HG03139 (cell line): ENCODE results near the gene DCP1B.

ENCODE experiments used
- ATAC-seq: cut with Tn5 transposase; IDR thresholded peaks from one replicate; pipeline ENCODE4 v1.9.1; 2021; ENCODE audit not compliant: unreplicated experiment

The DCP1B gene

DNA sequence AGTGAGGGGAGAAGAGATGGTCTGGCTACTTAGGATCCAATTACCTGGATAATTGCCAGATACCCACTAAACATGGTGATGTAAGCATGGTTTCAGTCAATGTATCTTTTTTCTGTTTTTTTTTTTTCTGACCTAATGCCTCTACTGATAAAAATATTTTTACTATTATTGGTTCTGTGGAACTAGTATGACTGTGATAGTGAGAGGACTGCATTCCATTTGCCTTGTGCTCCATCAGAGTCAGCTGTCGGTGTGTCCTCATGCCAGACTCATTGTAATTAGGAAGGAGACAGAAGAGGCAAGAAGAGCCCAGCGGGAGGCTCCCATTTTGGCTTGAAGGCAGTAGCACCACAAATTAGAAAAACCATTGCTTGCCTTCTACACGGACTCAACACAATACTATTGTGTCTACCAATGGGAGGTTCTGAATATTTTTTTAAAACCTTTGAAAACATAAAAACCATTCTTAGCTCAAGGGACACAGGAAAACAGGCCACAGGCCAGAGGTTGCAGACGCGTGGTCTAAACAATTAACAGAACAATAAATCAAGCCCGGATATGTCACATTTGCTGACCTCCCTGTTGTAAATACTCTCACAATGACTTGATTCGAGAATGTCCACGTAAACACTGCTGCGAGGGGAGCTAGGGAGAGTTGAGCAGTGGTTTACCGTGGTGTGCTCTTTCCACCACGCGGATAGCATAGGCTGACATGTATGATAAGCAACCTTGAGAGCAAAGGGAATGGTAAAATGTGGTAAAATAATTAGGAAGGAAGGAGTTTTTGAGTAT lies 13.5 kb upstream of the DCP1B start:
- no peak for ATAC-seq

DNA sequence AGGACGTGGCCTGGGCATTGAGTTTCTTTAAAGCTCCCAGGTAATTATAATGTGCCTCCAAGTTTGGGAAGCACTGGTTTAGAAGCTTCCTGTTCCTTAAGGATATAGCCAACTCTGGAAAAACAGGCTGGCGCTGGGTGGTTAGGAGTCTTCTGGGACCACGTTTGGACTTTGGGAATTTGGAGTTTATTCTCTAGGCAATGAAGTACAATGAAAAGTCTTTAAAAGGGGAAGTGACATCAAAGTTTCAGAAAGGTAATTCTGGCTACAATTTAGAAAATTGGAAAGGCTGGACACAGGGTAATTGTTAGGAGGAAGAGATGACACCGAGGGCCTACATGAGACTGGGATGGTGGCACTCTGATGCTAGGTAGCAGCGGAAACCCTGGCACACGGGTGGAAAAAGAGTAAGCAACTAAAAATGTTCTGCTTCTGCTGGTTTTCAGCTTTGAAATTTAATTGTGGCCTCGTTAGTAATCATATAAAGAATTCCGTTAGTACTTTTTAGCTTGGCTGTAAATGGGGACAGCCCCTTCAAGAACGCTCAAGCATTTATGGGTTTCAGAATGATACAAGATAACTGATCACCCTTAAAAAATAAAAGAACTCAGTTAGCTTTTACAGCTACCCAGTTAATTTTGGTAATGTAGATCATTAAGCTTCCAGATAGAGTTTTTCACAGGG lies 12.7 kb upstream of the DCP1B start:
- no peak for ATAC-seq

DNA sequence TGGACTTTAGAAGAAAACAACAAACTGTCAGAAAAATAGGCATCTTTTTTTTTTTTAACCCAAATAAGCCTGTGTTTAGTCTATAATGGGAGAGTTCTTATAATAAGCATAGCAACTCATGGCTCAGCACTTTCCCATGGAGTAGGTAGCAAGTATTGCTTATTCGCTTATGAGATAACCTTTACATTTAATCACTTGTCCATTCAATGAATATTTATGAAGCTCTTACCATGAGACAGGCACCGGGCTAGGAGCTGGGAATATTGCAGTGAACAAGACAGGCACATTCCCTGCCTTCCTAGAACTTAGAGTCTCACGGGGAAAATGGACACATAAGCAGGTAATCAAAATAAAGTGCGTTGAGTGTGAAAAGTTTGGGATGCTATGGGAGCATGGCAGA lies 10.0 kb upstream of the DCP1B start:
- no peak for ATAC-seq

DNA sequence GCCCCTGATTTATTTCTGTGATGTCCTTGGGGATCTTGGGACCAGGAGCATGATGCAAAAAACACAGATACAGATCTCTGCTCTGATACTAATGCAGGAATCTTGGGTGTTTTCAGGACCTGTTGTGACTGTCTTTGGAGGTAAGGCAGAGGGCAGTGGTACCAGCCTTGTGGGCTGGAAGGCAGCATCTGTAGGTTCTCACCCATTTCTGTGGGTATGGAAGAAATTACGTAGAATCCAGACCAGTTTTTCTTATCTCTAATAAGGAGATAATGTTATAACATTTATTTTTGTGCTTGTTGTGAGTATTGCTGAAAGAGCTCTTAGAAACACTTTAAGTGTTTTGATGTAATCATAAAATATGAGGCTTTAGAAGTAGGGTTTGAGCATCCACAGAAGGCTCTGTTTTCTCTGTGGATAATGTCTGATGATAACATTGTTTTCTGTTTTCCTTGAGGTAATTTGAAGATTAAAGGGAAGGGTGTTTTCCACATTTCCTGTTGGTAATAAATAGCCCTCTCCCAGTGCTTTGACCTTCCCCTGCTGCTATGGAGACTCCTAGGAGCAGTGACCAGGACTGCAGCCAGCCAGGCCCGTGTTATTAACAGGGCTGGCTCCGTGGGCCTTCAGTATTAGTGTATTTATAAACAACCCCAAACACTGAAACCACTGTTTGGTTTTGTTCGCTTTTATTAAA lies 9.4 kb upstream of the DCP1B start:
- no peak for ATAC-seq

DNA sequence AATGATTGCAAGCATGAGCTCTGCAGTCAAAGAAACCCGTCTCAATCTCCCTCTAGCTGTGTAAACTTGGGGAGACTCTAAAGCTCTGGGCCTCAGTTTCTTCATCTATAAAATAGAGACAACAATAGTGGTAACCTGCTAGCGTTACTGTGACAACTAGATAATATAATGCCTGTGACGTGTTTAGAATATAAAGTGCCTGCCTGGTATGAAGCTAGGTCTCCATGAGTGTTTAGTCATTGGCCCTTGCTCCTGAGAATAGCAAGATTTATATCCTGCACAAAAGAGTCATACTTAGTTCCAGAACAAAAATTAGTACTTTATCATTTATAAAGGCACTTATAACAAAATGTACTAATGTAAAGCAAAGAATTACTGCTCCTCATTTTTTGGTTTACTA lies 8.8 kb upstream of the DCP1B start:
- ATAC-seq, result no peak

DNA sequence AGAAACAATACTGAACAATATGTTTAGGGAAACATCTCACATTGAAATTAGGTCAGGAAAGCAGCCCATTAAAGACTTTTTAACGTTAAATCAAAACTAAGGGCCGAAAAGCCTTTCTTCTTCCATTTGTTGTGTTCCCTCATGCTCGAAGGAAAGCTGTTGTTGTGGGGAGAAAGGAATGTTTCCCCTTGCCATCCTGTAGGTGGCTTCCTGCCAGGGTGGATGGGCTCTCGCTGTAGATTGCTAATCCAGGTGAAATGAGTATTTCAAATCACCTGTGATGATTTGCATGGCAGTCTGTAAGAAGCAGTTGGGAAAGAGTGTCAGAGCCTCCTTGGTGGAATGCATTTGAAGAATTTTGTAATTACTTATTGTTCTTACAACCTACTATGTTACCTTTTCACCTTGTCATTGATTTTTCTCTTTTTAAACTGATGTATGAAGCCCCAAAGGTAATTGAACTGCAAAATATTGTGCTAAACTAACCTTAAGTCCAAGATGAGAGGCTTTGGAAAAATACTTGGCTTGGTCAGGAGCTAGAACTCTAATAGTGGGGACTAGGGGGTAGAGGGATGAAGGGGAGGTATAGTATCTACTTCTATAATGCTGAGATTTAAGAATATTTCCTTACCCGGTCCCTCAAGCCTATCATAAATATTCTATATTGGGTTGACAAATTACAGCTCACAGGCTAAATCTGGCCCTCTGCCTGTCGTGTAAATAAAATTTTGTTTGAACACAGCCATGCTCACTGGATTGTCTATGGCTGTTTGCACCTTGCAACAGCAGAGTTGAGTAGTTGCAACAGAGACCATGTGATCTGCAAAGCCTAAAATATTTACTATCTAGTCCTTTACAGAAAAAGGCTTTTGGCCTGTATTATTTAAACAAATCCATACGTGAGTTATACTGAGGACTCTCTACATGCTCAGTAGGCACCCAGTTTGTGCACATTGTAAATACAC lies 7.7 kb upstream of the DCP1B start:
- ATAC-seq, result no peak

DNA sequence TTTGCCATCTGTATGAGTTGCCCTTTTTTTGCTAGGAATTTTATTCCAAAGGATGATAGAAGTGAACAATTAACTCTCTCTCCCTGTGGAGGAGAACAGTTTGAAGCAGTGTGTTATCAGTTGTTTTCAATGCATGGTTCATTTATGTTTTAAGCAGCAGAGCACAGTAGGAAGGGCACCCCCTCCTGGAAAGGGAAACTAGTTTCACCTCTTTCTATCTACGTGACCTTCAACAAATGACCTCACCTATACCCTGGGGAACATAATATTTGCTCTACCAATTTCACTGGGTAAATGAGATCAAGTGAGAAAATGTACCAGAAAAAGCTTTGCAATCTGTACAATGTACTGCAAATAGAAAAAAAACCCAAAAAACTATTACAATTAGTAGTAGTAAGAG lies 5.4 kb upstream of the DCP1B start:
- no peak for ATAC-seq

DNA sequence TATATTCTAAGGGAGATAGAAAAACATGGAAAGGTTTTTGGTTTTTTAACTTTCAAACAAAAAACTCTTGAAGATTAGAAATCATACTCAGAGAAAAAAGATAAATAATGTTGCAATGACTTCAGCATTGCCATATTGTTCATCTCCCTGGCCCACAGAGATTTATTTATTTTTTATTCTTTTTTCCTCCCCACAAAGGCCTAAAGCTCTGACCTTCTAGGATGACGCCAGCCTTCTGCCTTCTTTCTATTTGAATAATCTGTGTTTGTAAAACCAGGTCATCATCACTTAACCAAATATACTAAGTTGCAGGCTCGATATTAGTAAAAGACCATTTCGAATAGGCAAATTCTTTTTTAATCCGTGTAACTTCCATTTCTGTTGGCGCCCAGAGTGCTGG lies 4.4 kb upstream of the DCP1B start:
- ATAC-seq, result no peak

DNA sequence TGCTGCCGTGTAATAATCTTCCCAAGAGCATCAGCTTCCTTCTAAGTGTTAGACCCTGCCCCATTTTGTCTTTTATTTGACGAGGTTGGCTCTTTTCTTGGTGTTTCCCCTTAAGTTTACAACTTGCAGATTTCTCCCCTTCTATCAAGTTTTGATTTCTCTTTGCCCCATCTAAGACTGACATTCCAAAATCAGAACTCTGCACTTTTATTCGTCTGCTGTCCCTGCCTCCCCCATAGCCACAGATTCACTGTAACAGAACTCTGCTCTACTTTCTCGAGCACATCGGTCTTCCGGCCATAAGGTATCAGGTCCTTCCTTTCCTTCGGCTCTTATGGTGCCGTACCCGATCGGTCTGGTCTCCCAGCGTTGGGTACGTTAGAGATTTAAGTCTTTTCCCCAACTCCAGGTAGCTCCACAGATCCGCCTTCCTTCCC lies 563 bp downstream of the DCP1B start:
- ATAC-seq, result no peak

DNA sequence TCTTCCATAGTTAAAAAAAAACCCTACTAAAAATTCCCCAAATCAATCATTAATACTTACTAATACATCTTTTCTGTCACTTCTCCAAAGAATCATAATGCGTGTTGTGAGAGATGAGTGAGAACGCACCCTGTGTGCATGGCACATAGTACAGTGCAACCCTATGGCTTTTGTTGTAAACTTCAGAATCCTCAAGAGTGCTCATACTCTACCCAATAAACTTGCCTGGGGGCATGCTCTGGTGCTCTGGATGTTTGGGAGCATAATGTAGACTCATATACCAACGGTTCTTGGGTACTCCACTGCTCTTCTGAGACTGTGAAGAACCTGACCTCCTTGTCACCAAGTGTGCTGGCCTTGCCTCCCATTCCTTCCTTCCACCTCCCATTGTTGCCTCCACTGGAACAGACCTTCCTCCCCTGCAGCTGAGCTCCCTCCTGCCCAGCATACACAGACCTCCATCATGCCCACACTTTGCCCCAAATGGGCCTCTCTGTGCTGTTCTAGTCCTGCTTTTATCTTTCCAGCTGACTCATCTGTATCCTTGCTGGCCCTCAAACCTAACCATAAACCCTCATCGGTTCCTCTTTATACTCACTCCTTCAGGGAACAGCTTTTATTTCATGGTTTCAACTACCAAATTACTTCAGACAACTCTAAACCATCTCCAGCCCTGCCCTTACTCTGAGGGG lies 8.9 kb downstream of the DCP1B start:
- no peak for ATAC-seq

DNA sequence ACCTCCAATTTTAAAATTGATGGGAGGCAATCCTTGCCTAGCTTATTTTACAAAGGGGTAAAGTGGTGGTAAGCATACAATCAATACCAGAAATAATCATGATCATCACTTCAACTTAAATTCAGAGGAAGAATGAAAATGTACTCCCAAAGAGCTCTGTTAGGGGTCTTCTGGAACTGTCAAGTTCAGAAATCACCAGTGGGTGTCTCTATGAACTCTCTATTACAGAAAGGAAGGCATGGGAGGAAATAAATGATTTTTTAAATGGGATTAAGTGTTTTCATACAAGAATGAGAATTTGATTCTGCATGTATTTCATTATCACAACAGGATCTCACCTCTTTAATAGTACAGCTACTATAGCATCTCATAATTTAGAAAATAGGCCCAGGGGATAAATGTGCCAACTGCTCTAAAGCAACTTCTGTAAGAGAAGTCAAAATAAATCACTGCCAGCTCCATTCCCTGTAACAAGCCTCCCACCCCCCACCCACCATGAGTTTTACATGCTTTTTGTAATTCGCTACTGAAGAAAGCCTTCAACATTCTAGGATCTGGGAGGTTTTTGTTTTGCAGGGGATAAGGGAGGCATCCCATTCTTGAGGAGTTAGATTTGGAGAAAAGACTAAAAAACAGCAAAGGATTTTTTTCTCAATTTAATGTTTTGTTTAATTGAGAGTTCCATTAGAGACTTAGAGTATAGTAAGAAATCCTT lies 9.7 kb downstream of the DCP1B start:
- no peak for ATAC-seq

DNA sequence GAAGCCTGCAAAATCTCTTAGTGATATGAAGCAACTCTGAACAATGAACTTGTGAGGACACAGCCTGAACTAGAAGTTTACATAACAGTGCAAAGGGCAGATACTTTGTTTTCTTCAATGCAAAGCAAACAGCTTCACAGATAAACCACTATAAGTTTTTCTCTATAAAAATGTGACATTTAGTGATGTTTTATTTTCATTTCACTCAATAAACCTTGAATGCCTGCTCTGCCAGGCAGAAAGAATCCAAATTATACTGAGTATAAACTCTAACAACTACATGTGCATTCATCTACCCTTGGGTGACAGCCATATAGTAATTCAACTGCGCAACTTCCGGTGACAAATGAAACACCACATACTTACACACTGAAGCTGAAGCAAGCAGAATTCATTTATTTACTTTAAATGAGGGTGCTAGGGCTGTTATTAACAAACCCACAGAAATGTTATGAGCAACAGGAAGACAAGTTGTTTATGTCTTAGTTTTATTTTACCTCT lies 10.3 kb downstream of the DCP1B start:
- ATAC-seq, result no peak

DNA sequence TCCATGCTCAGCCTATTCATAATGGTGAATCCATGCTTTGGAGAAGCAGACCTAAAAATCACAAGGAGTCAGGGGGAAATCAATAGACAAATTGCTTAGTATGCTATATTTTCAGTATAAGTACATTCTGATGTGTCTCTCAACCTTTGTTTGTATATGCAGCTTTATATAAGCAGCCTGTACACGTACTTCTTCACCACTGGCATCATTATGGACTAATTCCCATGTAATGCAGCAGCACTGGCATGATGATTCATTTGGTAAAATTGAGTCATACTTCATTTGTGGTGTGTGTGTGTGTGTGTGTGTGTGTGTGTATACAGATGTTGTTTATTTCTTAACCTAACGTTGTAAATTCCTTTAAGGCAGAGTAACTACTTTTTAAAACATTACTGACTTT lies 10.9 kb downstream of the DCP1B start:
- ATAC-seq, result no peak

DNA sequence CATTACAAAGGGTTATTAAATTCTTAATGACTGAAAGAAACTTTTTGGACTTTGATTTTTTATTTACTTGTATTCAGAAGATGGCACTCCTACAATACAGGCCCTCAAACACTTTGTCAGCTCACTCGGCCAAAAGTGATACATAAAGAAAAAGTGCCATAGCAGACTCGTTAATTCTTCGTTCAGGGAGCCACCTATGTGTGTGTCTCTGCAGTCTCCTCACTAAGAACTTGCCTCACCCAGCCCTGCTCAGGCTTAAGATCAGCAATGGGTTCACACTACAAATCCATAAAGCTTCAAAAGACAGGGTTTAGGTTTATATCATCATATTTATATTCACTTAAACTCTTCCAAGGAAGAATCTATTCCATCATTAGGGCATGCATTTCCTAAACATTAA lies 11.5 kb downstream of the DCP1B start:
- no peak for ATAC-seq

DNA sequence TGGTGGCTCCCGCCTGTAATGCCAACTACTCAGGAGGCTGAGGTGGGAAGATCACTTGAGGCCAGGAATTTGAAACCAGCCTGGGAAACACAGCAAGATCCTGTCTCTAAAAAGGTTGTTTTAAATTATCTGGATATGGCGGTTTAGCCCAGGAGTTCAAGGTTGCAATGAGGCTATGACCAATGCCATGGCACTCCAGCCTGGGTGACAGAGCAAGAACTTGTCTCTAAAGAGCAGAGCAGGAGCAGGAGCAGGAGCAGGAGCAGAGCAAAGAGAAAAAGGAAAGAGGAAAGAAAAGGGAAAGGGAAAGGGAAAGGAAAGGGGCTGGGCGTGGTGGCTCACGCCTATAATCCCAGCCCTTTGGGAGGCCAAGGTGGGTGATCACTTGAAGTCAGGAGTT lies 15.1 kb downstream of the DCP1B start:
- no peak for ATAC-seq

DNA sequence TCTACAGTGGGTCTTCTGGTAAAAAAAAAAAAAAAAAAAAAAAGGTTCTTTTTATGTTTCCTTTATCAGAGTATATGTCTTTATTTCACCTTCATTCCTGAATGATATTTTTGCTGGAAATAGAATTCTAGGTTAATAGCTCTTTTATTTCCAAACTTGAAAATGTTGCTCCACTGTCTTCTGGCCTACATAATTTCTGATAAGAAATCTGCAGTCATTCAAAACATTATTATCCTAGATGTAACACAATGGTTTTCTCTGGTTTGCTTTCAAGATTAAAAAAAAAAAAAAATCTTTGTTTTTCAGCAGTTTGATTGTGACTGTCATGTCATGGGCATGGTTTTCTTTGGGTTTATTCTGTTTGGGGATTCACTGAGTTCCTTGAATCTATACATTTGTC lies 19.5 kb downstream of the DCP1B start:
- no peak for ATAC-seq

DNA sequence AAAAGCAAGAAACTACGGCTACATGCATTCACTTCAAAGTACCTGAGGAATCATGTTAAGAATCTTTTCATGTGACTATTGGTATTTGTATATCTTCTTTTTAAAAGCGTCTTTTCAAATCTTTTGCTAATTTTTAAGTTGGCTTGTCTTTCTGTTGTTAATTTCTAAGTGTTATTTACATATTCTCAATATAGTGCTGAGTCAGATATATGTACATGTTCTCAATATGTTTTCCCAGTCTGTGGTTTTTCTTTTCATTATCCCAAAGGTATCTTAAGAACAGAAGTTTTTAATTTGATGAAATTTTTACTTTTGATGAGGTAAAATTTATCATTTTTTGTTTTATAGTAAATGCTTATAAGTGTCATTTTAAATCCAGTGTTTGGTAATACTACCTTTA lies 24.0 kb downstream of the DCP1B start:
- ATAC-seq, result no peak

DNA sequence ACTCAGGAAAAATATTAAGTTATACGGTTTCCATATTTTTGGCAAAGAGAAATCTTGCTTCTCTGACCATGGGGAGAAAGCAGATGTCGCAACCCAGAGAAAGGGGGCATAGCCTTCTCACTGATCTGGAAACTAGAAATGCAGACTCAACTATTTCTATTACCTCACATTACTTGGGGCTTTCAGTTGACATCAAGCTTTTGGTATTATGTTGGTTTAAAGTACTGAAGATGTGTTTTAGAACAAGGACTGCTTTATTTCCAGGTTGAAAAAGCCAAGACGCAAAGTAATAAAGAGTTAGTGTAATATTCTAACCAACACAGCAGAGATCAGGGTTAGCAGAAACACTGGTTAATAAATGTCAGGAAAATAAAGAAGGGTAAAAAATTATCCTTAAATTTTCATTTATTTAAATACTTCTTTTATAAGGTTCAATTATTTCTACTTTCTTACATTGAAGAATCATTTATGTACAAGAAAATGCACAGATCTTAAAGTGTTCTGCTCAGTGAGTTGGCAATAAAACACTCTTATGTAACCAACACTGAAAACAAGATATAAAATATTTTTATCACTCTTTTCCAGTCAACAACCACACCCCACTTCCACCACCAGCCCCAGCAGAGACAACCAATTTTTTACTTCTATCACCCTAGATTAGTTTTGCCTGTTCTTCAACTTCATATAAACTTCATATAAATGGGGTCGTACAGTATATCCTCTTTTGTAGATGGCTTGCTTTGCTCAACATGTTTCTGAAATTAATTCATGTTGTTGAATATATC lies 26.0 kb downstream of the DCP1B start:
- ATAC-seq, result no peak

DNA sequence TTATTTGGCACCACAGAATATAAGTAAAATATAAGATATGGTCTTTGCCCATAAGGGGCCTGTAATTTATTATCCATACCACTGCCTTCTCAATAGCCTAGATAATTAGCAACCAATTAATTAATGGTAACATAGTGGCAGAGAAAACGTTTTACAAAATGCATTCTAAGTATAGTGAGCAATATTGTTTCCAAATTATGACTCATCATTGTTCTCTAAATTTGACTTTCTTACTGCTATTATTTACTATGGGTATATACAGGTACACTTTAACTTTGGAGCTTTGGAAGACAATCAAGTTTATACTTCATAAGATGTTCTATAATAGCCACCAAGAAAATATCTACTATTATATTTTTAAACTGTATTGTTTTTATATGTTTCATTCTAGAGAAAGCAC lies 26.7 kb downstream of the DCP1B start:
- ATAC-seq, result no peak
